HG02938 (cell line): ENCODE data around the gene UBE2J2.

Experiments used
- ATAC-seq: cut with Tn5 transposase; IDR thresholded peaks from one replicate; pipeline ENCODE4 v1.9.1; 2021; ENCODE audit warnings: mild to moderate bottlenecking, moderate library complexity; ENCODE audit not compliant: unreplicated experiment

The UBE2J2 gene

DNA sequence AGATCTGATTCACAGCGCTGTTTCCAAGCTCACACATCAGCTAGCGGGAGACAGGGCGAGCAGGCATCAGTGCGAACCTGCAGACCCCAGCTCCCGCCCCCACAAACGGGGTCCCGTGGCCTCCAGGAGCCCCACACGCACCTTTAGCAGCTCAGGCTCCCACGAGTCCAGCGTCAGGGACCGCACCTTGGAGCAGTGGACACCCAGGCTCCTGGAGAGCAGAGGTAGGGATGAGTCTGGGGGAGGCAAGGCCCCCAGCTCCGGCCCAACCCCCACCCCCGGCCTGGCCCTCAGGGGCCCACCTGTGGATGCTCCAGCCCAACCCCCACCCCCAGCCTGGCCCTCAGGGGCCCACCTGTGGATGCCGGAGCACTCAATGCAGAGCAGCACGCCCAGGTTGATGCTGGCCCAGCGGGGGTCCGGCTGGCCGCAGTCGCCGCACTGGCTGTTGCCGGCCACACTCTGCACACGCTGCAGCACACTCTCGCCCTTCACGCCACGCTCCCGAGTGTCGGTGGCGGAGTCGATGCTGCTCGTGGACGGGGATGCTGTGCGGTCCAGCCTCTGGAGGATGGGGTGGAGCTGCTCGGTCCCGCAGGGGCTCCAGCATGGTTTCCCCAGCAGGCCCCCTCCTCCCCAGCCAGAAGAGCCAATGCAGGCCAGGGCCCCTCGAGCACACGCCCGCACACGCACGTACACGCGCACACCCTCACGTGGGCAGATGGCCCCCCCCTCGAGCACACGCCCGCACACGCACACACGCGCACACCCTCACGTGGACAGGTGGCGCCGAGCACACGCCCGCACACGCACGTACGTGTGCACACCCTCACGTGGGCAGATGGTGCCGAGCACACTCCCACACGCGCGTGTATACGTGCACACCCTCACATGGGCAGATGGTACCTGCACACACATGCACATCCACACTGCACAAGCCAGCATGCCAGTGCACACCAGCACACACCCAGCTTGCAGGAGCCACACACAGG is 22.7 kb upstream of the UBE2J2 start:
- no peak for ATAC-seq

GRCh38 chr1:1295154-1295923 is 21.7 kb upstream of the UBE2J2 start:
- ATAC-seq = no peak

- ATAC-seq = no peak
Observed at GRCh38 chr1:1294250-1294890, 20.7 kb upstream of the UBE2J2 start.

- ATAC-seq = no peak
Observed at GRCh38 chr1:1293263-1294249, 19.9 kb upstream of the UBE2J2 start.

DNA sequence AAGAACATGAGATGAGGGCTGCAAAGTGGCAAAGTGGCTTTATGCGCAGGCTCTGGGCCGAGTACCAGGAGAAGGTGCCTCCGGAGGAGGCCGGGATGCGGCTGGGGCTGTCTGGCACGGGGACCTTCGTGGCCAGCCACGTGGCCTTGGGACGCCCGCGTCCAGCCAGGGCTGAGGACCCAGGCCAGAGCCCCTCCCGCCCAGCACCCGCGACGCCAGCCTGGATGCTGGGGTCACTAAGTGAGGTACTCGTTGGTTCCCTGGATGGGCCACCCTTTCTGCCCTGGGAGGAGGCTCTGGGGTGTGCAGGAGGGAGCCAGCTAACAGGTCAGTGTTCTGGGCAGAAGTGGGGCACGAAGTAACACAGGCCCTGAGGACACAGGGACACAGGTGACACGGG is 19.2 kb upstream of the UBE2J2 start:
- ATAC-seq = no peak

GRCh38 chr1:1292442-1292779 is 18.8 kb upstream of the UBE2J2 start:
- ATAC-seq = no peak

DNA sequence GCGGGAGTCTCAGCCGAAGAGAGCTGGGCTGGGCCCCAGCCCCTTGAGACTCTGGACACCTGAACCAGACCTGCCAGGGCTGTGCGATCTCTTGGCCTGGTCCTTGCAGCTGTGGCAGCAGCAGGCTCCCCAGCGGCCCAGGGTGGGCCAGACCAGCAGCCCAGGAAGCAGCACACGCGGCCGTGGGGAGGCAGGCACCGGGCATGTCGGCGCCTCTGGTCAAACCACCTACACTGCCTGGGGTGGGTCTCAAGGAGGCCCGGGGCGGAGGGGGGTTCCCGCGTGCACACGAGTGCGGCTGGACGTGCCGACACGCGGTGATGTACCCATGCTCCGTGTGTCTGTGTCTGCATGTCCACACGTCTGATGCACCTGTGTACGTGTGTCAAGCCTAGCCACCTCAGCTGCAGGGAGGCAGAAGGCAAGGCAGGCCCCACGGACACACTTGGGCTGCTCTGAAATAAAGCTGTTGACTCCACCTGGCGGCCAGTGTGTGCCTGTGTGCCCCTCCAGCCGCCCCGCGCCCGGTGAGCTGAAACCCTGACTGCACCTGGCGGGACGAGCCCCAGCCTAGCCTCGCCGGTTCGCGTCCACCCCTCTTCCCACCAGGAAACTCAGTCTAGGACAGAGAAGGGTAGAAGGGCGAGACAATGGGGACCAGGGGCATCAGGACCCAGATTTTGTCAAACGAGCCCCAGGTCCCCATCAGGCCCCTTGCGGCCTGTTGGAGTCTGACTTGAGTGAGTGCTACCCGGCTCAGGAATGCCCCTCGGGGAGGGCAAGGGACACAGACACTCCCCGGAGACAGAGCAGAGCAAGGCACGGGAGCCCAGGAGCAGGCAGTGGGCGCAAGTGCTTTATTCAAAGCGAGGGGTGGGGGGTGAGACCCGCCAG is 18.1 kb upstream of the UBE2J2 start:
- ATAC-seq = no peak

DNA sequence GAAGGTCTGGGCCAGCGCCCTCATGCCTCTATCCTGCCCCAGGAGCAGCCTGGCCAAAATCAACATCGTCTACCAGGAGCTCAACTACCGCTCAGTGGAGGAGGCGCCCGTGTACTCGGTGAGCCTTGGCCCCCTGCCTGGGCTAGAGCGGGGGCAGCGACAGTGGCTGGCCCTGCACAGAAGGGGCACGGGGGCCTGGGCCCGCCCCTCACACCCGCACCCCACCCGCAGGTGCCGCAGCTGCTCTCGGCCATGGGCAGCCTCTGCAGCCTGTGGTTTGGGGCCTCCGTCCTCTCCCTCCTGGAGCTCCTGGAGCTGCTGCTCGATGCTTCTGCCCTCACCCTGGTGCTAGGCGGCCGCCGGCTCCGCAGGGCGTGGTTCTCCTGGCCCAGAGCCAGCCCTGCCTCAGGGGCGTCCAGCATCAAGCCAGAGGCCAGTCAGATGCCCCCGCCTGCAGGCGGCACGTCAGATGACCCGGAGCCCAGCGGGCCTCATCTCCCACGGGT is 17.4 kb upstream of the UBE2J2 start:
- ATAC-seq = no peak

GRCh38 chr1:1290238-1290731 is 16.6 kb upstream of the UBE2J2 start:
- no peak for ATAC-seq

DNA sequence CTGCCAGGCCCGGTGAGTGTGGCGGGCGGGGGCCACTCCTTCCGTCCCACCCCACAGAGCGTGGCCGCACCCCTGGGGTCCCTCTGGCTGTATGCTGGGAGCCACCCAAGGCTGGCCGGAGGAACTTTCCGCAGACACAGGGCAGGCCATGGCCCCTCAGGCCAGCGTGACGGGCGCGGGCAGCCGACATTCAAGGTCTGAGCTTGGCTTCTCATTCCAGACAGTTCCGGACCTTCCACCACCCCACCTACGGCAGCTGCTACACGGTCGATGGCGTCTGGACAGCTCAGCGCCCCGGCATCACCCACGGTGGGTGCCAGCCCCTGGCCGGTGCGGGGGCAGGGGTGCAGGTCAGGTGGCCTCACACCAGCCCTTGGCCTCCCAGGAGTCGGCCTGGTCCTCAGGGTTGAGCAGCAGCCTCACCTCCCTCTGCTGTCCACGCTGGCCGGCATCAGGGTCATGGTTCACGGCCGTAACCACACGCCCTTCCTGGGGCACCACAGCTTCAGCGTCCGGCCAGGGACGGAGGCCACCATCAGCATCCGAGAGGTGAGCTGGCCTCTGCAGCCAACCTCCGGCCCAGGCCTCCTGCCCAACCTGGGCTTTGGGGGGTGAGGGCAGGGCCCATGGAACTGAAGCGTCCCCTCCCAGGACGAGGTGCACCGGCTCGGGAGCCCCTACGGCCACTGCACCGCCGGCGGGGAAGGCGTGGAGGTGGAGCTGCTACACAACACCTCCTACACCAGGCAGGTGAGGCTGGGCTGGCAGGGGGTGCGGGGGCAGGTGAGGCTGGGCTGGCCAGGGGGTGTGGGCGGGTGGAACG is 13.8 kb upstream of the UBE2J2 start:
- no peak for ATAC-seq

DNA sequence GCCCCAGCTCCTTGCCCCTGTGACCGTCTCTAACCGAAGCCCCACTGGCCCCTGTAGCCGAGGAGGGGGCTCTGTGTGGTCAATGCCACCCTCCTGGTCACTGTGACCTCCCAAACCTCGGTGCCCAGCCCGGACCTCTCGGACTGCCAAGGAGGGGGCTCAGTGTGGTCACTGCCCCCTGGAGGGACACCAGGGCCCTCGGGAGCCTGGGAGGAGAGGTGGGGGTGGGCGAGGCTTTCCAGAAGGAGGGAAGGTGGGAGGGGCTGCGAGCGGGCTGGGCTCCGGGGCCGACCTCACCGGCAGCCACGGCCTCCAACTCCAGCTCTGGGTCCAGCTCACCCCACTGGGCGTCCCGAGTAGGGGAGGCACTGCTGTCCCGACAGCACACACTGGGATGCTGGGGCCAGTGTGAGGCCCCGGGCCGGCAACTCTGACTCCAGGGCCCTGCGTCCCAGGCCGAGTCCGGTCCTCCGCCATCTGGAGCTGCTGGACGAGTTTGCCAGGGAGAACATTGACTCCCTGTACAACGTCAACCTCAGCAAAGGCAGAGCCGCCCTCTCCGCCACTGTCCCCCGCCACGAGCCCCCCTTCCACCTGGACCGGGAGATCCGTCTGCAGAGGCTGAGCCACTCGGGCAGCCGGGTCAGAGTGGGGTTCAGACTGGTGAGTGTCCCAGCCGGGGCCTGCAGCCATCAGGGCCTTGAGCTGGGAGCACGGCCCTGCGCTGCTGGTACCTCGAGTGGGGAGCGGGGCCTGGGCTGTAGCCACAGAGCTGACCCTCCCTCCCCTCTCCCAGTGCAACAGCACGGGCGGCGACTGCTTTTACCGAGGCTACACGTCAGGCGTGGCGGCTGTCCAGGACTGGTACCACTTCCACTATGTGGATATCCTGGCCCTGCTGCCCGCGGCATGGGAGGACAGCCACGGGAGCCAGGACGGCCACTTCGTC is 12.9 kb upstream of the UBE2J2 start:
- no peak for ATAC-seq

DNA sequence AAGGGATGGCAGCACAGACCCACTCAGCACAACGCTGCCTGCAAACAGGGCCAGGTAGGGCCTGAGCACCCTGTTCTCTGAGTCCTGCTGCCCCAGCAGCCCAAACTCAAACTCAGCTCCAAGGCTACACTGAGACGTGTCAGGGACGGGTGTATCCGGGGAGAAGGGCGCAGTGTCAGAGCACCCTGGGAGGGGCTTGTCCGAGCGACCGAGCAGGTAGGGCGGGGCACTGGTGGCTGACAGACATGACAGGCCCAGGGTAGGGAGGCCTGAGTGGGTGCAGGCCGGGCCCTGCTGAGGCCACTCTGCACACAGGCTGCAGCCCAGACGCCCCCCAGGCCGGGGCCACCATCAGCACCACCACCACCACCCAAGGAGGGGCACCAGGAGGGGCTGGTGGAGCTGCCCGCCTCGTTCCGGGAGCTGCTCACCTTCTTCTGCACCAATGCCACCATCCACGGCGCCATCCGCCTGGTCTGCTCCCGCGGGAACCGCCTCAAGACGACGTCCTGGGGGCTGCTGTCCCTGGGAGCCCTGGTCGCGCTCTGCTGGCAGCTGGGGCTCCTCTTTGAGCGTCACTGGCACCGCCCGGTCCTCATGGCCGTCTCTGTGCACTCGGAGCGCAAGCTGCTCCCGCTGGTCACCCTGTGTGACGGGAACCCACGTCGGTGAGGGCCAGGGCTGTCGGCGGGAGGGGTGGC is 12.1 kb upstream of the UBE2J2 start:
- ATAC-seq = no peak

DNA sequence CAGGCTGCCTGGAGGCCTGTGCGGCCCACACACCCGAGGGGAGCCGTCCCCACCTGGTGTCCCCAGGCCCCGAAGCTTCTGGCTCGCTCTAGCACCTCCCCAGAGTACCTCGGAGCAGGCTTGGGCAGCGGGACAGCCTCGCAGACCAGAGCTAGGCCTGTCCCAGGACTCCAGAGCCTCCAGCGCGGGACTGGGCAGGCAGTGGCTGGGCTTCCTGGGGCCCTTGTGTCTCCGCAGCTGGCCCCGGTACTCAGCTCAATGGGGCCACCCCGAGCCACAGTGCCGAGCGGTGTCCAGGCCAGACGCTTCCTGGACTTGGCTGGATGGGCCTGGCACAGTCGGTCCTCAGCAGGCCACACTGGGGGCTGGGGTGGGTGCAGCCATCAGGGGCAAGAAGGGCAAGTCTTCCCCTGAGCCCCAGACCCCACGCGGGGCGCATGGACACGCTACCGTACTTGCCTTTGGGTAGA is 11.5 kb upstream of the UBE2J2 start:
- ATAC-seq = no peak

- no peak for ATAC-seq
Observed at GRCh38 chr1:1284221-1285101, 10.8 kb upstream of the UBE2J2 start.

DNA sequence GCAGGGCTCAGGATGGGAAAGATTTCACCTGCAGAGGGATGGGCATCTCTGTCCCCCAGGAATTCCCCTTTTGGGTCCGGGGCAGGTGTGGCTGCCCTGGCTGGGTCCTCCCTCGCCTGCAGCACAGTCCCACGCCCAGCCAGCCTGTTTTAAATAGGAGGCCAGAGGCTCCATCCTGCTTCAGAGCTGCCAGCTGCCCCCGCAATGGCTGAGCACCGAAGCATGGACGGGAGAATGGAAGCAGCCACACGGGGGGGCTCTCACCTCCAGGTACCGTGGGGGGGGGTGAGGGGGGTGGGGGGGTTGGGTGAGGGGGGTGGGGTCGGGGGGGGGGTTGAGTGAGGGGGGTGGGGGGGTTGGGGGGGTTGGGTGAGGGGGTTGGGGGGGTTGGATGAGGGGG is 10.2 kb upstream of the UBE2J2 start:
- no peak for ATAC-seq
